GM21423 (cell line): ENCODE measurements around the gene CFLAR.
"Not testable (repeated sequence)": the region's sequence is repeated elsewhere in the genome, so short reads cannot be mapped to it uniquely, and the experiment has no call there.

ENCODE experiments used
- ATAC-seq: cut with Tn5 transposase; IDR thresholded peaks from one replicate; pipeline ENCODE4 v1.9.1; 2021; ENCODE audit warnings: mild to moderate bottlenecking, moderate library complexity; ENCODE audit not compliant: unreplicated experiment

CFLAR gene

GRCh38 chr2:201144101-201145051 is 28.4 kb downstream of the CFLAR start:
- no peak for ATAC-seq

- ATAC-seq, result no peak
Observed at GRCh38 chr2:201148434-201148990, 32.5 kb downstream of the CFLAR start.

DNA sequence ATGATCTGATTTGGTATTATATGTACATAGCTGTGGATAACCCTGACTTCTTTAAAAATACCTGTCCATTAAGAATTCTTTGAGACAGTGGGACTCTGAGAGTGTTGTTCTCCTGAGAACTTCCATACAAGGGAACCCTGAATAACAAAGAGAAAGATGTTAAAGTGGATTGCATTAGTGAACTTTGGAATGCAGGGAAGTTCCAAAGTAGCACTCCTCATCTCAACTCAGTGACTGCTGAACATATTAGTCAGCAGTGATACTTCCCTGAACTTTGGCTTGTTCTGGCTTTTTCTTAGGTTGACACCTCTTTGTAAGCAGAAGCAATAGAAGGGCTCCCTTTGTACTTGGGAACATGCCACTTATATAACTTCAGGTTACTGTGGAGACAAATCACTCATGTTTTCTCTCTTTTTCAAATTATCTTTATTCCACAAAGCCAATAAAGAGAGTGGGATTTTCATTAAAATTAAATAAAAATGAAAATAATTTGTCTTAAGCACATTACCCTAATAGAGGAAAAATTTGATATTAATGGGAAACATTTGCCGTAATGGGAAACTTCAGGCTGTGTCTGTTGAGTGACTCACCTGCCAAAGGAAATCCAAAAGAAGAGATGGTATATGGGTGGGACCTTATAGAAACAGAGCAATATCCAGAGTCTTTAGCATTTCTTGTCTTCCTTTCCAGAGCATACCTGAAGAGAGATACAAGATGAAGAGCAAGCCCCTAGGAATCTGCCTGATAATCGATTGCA is 33.3 kb downstream of the CFLAR start:
- no peak for ATAC-seq

DNA sequence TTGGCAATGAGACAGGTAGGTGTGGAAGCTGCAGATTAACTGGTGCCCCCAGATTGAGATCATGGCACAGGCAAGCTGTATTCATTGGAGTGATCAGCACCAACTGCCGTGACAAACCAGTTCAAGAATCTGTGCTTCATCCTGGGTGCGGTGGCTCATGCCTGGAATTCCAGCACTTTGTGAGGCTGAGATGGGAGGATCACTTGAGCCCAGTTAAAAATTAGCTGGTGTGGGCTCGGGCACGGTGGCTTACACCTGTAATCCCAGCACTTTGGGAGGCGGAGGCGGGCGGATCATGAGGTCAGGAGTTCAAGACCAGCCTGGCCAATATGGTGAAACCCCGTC is 33.8 kb downstream of the CFLAR start:
- ATAC-seq, result not testable (repeated sequence)

GRCh38 chr2:201150454-201151020 is 34.6 kb downstream of the CFLAR start:
- ATAC-seq, result no peak

DNA sequence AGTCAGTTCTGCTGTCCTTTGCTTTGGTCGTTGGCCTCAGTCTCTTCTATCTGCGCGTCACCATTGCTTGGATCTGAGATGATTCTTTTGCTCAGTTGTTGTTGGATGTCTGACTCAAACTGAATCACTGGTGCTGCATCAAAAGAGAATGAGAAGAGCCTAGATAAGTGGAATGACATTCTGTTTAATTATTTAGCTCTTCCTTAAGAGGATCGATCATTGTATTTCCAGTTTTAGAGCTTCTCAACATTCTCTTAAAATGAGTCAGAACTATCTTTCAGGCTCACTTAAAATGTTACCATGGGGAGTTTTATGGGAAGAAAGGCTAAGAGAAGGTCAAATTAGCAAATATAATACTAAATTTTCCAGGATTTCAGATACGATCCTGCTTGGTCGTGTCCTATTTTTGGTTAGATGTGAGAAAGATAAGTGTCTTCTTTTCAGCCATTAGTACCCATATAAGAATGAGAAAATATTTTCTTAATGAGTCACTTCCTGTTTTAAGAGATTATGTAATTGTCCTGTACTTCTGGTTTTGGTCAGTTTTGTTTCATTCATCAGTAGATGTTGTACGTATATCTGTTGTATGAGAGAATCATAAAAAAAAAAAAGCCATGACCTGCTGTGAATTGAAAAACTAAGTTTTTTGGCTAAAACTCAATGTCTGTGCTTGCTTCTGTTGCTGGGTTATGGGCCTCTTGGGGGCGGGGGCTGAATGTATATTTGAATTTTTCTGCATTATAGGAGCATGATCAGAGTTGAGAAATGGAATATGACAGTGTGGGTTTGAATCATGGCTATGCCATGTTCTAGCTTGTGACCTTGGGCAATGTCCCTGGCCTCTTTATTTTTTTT is 35.4 kb downstream of the CFLAR start:
- ATAC-seq, result peak; percentile 82

GRCh38 chr2:201152517-201152916 is 36.6 kb downstream of the CFLAR start:
- no peak for ATAC-seq

- ATAC-seq, result no peak
Observed at GRCh38 chr2:201152999-201153815, 37.2 kb downstream of the CFLAR start.

DNA sequence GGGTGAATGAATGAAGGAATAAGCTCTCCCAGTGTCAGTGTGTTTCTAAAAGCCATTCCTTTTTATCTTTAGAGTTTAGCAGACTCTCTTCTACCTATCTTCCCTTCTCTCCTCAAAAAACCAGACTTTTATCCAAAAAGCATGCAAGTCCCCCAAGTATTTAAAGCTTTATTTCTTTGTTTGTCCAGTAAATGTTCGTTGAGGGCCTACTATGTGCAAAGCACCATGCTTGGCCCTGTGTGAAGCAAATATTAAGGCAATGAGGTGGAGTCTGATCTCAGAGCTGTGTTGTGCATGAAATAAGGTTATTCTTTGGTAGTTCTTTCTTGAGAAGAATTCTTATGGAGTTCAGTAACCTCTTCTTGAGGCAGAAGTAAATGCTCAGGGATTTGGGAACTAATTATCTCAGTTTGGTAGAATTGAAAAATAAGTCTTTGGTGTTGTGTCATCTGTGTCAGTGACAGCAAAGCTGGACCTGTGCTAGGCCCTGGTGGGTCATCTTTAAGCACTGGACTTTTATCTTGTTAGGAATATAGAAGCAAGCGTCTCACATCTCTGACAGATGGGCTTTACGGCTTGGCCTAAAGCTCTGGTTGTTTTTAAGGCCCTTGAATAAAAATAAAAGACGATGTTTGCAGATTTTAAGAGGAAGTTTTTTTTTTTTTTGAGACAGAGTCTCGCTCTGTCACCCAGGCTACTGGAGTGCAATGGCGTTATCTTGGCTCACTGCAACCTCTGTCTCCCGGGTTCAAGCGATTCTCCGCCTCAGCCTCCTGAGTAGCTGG is 38.8 kb downstream of the CFLAR start:
- no peak for ATAC-seq

GRCh38 chr2:201156036-201156435 is 40.1 kb downstream of the CFLAR start:
- ATAC-seq, result no peak

- ATAC-seq, result no peak
Observed at GRCh38 chr2:201156640-201157039, 40.7 kb downstream of the CFLAR start.

GRCh38 chr2:201157694-201158093 is 41.7 kb downstream of the CFLAR start:
- ATAC-seq, result peak; percentile 30

- ATAC-seq, result peak; percentile 94
Observed at GRCh38 chr2:201158111-201158929, 42.4 kb downstream of the CFLAR start.

- ATAC-seq, result no peak
Observed at GRCh38 chr2:201164166-201164565, 48.2 kb downstream of the CFLAR start.

DNA sequence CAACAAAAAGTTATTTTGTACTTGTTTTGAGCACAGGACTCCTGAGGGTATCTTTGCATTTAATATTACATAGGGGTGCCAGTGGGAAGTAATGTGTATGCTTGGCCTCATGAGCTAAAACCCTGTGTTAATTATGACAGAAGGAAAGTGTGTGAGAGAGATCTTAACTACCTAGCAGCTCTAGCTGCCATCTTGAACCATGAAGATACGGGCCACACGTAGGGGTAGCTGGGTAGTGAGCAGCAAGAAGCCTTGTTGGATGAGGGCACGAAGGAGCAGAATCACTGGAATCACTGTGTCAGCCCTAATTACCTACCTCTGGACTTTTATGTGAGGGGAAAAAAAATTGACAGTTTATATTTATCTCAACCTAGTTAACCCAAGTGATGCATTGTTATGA is 51.6 kb downstream of the CFLAR start:
- no peak for ATAC-seq

GRCh38 chr2:201168496-201168895 is 52.5 kb downstream of the CFLAR start:
- not testable (repeated sequence) for ATAC-seq

- ATAC-seq, result no peak
Observed at GRCh38 chr2:201171259-201171814, 55.4 kb downstream of the CFLAR start.

DNA sequence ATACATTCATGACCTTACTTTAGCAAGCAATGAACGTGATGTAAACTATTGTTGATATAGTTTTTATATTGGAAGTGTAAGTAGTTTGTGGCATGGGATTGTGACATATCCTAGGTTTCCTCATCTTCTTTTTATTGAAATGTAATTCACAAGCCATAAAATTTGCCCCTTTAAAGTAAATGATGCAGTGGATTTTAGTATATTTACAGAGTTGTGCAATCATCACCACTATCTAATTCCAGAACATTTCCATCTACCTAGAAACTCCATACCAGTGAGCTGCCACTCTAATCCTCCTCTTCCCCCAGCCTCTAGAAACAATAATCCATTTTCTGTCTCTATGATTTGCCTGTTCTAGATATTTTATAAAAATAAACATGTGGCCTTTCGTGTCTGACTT is 56.3 kb downstream of the CFLAR start:
- no peak for ATAC-seq
